Measurements from ENCODE around the gene RPSA.

DNA sequence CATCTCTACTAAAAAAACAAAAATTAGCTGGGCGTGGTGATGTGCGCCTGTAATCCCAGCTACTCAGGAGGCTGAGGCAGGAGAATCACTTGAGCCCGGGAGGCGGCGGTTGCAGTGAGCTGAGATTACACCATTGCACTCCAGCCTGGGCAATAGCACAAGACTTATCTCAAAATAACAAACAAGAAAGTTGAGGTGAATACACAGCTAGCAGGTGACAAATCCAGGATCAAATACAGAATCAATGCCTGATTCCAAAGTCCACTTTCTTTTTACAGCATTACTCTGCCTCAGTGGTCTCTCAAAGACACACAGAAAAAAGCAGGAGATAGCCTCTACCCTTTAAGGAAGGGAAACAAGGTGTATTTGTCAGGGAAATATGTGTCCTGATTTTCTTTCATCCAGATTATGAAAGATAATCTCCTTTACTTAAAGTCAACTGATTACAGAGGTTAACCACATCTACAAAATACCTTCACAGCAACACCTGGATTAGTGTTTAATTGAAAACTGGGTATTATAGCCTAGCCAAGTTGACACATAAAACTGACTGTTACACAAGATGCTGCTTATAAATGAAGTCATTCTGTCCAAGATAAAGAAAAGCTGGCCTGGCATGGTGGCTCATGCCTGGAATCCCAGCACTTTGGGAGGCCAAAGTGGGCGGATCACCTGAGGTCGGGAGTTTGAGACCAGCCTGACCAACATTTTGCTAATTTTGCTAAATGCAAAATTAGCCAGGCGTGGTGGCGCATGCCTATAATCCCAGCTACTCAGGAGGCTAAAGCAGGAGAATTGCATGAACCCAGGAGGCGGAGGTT lies 27.4 kb upstream of the RPSA start:
- TF ChIP-seq CTCF (conservative IDR thresholded peaks at IDR 0.05; ENCODE audit: low read depth, low read length) (no peak), EZH2 (IDR thresholded peaks at IDR 0.05; ENCODE audit: borderline replicate concordance, low read depth, low read length, poor library complexity, severe bottlenecking) (no peak)

Measured in A673 (cell line).